Stimulated activated CD8-positive, alpha-beta memory T cell treated with anti-CD3 and anti-CD28 coated beads, Interleukin-7, amount 100 ng/mL, for 1 hour (primary cell): Measurements from ENCODE around the gene SIGLEC1.

ENCODE experiments used
- DNase-seq, 2 donors: peaks; one replicate each; pipeline ENCODE4 v3.0.0-alpha.2; 2020; ENCODE audit warnings: low read depth in 2 of 2

Gene SIGLEC1

DNA sequence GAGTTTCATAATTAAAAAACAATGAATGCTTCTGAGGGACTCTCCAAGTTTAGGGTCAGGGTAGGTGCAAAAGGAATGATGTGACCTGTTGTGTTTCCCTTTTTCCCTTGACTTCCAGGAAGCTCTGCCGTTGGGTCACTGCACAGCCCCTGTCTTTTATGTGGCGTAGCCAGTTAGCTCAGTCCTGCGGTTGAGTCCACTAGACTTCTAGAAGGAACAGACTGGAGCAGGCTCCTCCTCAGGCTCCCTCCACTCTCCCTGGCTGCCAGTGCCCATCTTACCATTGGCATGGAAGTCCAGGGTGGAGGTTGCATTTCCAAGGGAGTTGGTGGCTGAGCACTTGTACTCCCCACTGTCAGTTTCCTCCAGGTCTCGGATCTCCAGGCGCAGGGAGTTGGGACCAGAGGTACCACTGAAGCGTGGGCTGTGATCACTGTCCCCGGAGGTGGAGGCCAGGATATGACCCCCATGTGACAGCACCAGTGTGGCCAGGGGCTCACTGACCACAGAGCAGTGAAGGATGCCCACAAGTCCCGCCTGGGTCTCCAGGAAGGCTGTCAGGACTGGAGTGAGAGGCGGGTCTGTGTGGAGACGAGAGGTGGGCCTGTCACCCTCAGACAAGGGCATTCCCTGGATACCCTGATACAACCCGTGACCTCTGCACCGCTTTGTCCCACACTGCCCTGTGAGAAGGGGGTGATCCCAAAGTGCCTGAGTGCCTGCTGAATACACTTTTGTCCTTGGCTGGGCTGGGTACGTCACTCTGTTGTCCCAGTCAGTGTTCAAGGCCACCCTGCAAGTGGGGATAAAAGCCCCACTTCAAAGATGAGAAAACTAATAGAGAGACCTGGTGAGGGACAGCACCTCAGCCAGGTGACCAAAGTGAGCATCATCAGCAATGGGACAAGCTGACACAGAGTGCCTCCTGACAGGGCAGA lies 11.1 kb downstream of the SIGLEC1 start:
- no peak for DNase-seq

DNA sequence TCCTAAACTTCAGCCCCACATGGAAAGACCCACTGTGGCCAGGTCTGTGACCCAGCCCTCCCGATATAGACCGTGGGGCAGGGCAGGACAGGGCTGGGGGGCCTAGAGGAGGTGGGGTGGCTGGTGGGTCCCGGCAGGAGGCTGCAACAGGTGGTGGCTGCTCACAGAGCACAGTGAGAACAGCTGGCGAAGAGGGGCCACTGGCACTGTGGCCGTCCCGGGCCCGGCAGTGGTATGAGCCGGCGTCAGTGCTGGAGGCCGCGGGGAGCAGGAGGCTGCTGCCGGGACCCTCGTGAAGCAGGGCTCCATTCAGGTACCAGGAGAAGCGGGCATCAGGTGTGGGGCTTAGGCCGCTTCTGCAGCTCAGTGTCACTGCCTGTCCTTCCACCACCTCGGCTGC lies 13.4 kb downstream of the SIGLEC1 start:
- no peak for DNase-seq

DNA sequence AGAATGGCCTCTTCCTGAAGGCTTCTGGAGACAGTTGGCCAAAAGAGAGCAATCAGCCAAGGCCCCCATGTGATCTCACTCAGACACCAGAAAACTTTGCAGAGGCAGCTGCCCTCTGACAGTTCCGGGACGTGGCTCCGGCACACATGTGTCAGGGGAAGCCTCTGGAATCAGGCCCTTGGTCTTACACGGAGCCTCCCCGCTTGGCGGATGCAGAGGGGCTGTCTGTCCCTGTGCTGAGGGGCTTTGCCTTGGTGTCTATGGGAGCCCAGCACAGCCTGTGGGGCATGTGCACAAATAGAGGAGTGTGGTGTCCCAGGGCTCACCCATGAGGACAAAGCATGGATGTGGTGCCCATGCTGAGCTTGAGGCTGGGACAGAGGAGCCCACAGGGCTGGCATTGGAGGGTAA lies 13.8 kb downstream of the SIGLEC1 start:
- no peak for DNase-seq

DNA sequence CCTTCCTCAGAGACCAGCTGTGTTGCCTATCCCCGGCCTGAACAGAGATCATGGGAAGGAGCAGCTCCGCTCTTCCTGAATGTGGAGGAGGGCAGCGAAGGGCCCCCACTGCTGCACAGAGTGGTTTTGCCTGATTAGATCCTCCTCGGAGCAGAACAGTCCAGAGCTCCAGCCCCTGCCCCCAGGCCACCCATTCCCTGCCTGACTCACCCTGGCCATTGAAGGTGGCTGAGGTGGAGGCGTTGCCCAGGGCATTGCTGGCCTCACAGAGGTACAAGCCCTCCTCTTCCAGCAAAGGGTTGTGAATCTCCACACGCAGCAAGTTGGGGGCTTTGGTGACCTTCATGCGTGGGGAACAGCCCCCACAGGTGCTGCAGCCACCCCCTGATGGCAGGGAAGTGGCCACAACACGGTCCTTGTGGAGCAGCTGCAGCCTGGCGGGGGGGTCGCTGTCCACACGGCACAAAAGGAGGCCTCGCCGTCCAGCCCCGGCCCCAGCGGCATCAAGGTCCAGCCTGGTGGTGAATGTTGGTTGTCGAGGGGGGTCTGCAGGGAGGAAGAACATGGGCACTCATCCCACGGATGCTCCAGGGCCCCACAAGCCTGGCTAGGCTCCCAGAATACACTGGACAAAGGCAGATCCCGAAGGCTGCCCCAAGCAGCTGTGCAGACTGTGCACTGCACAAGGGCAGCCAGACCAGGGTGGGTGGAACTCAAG lies 14.7 kb downstream of the SIGLEC1 start:
- no peak for DNase-seq

DNA sequence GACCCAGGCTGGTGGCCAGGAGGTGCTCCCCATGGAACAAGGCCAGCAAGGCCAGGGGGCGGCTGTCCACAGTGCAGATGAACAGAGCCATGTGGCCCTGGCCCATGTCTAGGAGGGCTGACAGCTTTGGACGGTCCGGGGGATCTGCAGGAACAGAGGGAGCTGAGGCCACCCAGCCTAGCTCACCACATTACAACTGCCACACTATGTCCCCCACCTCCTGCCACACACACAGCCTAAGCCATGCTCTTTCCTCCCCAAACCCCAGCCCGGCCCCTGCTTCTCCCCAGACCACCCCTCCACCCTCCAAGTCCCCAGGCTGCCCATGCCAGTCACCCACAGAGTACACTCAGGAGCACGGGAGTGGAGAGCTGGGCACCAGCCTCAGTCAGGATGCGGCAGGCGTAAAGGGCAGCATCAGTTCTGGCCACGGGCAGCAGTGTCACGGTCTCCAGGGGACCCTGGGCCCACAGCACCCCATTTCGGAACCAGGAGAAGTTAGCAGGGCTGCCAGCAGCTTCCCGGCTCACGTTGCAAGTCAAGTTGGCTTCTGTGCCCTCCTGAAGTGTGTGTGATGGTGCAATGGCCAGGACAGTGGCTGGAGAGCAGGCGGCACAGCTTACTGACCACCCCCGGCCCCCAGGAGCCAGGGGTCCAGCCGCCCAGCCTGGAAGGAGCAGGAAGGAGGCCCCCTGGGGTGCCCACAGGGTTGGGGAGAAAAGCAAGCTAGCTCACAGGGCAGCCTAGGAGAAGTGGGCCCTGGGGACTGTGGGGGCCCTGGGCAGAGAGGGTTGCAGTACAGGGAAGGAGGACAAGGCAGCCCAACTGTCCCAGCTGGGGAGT lies 15.4 kb downstream of the SIGLEC1 start:
- no peak for DNase-seq

DNA sequence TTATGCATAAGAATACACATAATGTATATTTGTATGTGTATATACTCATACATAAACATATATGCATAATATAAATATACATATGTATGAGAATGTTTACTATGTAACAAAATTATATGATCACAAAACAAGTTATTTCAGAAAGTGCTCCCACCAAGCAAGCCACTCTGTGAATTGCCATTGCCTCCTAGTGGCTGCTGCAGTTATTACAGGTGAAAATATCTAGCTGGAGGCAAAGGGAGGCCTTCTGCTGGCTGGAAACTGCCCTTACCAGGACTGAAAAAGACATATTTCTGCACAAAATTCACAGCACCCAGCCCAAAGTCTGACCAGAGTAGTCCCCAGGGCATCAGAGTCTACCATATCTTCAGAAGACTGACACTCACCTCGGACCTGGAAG lies 16.2 kb downstream of the SIGLEC1 start:
- no peak for DNase-seq

DNA sequence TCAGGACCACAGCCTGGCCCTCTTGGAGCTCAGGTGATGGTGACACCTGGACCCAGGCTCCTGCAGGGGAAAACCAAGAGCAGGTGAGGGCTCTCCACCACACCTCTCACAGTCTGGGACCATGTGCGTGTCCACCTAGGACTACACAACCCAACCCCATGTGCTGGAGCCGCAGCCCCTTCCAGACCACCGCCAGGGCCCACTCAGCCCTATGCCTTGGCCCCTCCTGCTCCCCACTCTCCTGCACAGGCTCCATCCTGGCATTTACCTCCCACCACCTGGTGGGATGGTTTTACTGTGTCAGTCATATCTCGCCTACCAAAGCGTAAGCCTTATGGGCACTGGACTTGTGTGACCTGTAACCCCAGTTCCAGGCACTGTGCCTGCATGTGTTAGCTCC lies 17.5 kb downstream of the SIGLEC1 start:
- no peak for DNase-seq

DNA sequence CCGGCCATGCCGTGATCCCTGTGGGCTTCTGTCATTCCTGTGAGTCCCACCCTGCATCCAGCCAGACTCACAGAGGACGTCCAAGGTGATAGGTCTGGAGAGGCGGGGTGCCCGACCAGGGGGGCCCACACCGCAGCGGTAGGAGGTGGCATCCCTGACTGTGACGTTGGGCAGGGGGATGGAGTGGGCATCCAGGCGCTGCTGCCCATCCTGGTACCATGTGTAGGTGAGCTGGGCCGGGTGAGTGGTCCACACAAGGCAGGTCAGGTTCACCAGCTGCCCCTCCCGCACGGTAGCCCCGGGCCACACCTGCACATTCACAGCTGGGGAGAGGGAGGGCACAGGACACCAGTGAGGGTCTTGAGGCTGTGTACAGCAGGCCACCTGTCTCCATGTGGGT lies 19.0 kb downstream of the SIGLEC1 start:
- no peak for DNase-seq

DNA sequence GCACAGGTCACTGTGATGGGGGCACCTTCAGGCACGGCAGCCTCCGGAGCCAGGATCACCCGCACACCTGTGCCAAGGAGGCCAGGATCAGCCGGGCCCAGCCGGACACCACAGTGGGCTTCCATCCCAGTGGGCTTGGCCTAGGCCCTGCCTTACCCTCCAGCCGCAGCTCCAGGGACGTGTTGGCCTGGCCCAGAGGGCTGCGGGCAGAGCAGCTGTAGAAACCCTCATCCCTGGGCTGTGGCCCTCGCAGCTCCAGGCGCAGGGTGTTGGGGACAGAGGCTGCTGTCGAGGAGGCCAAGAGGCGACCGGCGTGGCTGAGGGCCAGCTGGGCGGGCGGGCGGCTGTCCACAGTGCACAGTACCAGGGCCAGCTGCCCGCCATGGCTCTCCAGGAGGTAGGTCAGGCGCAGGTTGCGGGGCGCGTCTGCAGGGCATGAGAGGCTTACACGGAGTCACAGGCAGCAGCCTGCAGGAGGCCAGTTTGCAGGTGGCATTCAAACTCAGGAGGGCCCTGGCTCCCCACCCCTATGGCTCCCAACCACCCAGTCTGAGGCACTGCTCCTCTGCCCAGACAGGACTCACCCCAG lies 19.6 kb downstream of the SIGLEC1 start:
- no peak for DNase-seq

DNA sequence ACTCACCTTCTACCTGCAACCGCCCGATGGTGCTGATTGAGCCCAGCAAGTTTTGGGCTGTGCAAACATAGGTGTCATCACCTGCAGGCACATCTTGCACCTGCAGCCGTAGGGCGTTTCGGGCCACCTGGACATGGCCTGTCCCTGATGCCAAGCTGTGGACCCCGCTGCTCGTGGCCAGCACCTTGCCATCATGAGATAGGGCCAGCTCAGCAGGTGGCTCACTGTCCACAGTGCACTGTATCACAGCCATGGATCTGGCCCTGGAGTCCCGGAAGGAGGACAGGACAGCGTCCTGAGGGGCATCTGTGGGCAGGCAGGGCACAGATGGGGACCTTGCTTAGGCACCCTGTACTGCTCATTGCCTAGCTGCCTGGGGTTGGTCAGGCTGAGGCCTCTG lies 20.5 kb downstream of the SIGLEC1 start:
- DNase-seq = no peak

DNA sequence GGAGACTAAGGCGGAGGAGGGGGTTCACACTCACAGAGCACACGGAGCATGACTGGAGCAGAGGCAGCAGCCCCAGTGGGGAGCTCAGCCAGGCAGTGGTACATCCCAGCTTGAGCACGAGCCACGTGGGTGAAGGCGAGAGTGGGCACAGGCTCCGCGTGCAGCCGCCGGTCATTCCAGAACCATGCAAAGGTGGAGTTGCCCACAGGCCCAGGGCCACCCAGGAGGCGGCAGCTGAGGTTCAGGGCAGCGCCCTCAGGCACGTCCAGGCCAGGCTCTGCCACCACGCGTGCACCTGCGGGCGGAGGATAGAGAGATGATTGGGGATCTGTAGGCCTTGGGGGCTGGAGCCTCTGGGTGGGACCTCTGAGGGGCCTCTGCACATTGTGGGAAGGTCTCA lies 21.1 kb downstream of the SIGLEC1 start:
- no peak for DNase-seq

DNA sequence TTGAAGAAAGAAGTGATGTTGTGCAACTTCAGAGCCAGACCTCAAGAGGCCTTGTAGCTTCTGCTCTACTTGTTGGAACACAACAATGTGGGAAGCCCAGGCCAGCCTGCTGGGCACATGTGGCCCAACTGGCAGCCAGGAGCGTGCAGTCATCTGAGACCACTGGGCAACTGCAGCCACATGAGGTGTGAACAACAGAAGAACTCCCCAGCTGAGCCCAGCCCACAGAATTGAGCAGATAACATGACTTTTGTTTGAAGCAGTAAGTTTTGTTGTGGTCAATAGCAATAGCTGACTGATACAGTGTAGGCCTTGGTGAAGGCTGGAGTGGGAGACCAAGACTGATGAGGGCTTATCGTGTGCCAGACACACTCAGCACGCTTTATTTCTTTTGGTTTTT lies 22.0 kb downstream of the SIGLEC1 start:
- no peak for DNase-seq

DNA sequence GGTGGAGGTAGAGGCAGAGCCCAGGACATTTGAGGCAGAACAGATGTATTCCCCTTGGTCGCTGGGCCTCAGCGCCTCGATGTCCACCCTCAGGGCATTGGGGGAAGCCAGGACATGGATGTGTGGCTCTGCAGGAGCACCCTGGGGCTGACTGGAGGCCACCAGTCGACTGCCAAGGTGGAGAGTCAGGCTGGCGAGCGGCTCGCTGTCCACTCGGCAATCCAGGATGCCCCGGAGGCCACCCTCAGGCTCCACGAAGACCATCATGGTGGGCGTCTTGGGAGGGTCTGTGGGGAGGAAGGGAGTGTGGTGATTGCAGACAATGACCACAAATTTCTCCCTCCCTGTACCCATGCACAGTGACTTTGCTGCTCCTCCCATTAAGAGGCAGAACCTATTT lies 22.4 kb downstream of the SIGLEC1 start:
- no peak for DNase-seq

DNA sequence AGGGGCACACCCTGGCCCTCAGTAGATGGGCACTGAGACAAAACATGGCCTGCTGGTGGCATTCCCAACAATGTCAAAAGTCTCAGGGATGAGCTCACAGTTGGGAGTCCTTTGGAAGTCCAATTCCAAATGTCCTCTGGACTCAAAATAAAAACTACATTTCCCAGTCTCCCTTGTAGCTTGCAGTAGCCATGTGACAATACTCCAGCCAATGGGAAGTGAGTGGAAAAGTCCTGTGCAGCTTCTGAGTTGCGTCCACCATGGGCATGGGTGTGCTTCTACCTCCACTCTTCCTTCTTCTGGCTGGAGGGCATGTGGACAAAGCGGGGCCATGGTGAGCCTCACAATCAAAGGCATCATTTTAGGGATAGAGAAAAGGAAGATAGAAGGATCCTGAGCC lies 24.7 kb downstream of the SIGLEC1 start:
- no peak for DNase-seq

DNA sequence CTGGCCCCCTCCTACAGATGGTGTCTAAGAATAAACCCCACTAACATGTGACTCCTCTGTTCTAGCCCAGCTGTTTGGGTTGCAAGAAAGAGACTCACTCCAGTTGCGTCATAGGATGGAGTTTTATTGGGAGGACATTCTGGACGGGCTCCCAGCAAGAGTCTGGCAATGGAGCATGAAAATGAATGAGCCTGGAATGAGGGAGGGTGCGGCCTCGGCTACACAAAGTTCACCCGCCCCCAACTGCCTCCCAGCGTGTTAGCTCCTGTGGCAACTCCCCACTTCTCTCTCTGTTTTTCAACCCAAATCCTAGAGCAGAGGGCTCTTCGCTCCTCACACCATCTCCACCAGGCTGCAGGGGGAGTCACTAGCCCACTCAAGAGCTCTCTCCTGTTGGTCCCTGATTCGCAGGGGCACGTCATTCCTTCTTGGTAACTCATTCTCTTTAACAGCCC lies 25.5 kb downstream of the SIGLEC1 start:
- no peak for DNase-seq

DNA sequence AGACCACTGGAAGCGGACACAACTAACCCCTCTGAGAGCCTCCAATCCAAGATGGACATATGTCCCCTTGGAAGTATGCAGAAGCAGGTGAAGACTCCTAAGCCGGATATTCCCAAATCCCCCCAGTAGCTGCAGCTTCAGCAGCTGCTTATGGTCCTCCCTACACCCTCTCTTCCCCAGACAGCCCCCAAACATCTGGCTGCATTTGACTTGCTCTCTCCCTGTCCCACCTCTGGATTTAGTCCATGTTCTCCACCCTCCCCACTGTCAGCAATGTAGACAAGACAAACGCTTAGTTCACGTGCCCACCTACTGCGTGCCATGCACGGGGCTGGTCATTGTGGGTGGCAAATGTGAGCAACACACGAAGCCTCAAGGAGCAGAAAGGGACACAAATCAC lies 26.0 kb downstream of the SIGLEC1 start:
- DNase-seq = no peak

DNA sequence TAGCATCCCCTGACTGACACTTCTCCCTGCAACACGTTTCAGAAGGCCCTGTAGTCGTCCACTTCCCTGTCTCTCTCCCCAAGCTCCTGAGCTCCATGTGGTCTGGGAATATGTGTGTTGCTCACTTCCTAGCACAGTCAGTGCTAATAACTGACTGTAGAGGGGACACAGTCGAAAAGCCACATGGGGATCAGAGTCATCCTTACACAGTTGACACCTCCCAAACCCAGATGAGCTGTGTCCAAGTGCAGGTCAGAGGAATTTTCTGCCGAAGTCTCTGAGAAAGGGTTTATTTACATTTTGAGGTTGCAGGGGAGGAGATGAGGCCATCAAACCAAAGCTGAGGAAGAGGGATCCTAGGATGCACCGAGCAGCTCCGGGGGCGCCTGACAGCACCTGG lies 27.1 kb downstream of the SIGLEC1 start:
- no peak for DNase-seq

DNA sequence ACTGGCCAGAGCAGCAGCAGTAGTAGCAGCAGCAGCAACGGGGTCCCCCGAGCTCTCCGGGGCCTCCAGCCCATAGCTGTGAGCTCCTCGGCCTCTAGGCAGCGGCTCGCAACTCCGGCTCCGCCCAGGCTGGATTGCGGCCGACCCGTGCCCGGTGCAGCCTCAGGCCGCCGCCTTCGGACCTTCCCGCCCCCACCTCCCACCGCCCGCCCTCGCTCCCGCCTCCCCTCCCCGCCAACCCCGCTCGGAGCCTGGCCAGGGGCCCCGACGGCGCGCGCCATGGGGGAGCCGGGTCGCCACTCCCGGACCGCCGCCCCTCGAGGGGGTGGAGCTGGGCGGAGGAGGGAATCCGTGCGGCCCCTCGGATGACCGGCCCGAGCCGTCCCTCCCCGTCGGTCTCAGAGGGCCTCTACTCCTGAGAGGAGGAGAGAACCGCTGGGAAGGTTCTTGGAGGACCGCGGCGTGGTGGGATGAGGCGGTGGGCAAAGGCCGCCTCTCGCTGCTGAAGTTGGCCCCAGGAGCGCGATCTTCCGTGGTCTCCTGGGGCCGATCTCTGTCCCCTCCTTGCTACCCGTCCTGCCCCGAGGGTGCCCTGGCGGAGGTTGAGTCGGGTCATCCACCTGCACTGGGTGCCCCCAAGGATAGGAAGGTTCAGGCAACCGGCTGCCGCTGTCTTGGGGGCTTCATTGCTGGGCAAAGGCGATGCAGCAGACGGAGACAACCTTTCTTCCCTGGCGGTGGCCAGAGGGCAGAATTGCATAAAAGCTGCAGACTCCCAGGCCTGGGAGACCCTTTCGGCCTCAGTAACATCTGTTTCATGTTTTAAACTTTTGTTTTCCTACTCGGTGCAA lies 30.2 kb downstream of the SIGLEC1 start, which contains the start of gene ADAM33:
TSS of gene ADAM33 (minus strand) at position 80 of the 851 bp plus-strand sequence. CDS start at position 74, 6 bp downstream.
- no peak for DNase-seq

DNA sequence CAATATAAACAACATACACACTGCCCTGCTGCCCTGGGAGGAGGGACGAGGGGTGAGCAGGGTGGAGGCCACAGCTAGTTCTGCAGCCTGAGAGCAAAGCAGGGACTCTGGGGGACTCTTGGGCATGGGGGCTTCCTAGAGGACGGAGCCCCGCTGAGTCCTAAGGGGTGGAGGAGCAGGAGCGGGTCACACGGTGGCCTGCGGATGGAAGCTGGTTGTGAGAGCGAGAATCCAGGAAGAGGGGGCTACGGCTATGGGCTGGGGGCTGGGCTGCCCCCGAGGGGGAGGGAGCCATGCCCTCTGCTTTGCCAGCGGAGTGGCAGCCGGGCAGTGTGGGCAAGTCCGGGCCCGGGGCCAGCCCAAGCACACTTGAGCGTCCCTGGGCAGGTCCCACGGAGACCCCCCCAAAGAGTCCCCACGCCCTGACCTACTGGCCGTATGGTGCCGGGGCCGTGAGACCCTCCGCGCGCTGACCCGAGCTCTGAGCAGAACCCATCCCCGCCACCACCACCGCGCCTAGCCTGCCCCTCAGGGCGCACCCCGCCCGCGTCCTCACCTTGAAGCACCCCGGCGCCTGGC lies 31.0 kb downstream of the SIGLEC1 start:
- DNase-seq = no peak

DNA sequence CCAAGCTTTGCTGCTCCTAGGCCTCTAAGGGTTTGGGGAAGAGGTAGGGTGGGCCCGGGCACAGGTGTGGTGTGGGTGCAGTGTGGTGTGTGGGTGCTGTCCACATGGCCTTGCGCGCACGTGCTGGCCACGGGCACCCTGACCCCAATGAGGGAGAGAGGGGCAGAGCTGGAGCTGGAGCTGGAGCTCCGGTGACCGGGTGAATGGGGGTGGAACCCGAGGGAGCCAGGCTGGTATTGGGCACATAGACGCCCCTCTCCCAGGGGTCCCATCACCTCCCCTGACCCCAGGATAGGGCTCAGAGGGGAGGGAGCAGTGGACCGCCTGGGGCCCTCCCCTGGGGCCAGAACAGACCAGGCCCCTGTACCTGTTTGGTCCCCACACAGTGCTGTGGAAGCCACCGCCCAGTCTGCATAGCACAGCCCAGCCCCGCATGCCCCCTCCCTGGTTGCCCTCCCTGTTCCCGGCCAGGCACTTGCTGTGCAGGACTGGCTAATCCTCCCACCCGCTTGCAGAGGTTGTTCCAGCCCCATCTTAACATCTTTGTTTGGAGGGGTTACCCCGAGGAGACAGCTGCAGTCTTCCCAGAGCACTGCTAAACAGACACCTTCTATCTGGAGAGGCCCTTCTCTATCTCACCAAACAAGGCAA lies 31.6 kb downstream of the SIGLEC1 start:
- no peak for DNase-seq
